ENCODE results near the gene BSCL2.

GRCh38 chr11:62726915-62727164, 19.6 kb upstream of the BSCL2 start:
- no peak for TF ChIP-seq MAX (IDR thresholded peaks at IDR 0.05; ENCODE audit: insufficient read depth, insufficient read length)
- TF ChIP-seq POLR2AphosphoS5 (IDR thresholded peaks at IDR 0.05; ENCODE audit: insufficient read depth, low read depth, low read length): no peak
- TF ChIP-seq POLR2A (IDR thresholded peaks at IDR 0.05; ENCODE audit: low read depth, low read length): no peak
- TF ChIP-seq JUN (IDR thresholded peaks at IDR 0.05; ENCODE audit: borderline replicate concordance, insufficient read depth, insufficient read length, low read depth): no peak
- no peak for TF ChIP-seq EZH2 (IDR thresholded peaks at IDR 0.05; ENCODE audit: borderline replicate concordance, low read depth, low read length, severe bottlenecking)

All from endothelial cell of umbilical vein (primary cell).